HG03571 (cell line): Measurements from ENCODE around the gene EEF2K.
A peak's percentile ranks its signal among the peaks of the same experiment; 100 is the strongest.
"Not testable (repeated sequence)": the region's sequence is repeated elsewhere in the genome, so short reads cannot be mapped to it uniquely, and the experiment has no call there.

Experiments
- ATAC-seq: cut with Tn5 transposase; IDR thresholded peaks from one replicate; pipeline ENCODE4 v1.9.1; 2021; ENCODE audit not compliant: unreplicated experiment

EEF2K gene

GRCh38 chr16:22206013-22206841 lies at the start of gene EEF2K:
Gene EEF2K (plus strand): TSS chr16:22206278. CDS start chr16:22225730, 19,452 bp downstream.
- ATAC-seq, result peak; percentile 84

DNA sequence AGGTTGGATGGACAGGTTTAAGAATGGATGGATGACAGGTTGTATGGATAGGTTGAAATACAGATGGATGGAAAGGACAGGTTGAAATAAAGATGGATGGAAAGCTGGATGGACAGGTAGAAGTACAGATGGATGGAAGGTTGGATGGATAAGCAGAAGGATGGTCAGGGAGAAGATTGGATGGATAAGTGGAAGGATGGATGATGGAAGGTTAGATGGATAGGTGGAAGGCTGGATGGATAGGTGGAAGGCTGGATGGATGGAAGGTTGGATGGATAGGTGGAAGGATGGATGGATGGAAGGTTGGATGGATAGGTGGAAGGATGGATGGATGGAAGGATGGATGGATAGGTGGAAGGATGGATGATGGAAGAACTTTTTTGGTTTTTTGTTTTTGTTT lies 44.7 kb upstream of the EEF2K start:
- ATAC-seq, result no peak

DNA sequence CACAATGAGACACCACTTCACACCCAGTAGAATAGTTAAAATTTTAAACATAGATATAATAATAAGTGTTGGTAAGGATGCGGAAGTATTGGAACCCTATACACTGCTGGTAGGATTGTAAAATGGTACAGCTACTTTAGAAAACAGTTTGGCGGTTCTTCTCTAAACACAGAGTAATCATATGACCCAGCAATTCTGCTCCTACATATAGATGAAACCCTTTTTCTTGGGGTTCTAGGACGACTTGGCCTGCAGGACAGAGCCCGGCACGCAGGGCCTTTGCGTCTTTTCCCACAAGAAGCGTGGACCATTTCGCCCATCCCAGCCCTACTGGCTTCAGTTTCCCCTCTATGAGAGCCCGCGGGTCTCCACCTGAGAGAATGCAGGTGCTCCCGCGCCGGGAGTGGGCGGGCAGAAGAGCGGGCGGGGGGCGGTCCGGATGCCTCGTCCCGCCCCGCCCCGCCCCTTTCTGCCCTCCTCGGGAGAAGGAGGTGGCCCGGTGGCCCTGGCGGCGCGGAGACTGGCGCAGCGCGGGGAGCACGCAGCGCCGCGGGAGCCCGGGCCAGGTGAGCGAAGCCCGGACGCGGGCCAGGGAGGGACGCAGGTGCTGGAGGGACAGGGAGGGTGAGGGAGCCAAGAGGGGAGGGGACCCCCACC lies 44.0 kb upstream of the EEF2K start, which contains the start of gene SDR42E2:
SDR42E2 (plus strand) TSS at position 508 of the 657 bp plus-strand sequence. CDS start 3,077 bp downstream, outside the sequence.
- ATAC-seq, result no peak

- no peak for ATAC-seq
Measured at GRCh38 chr16:22162656-22163009, 43.4 kb upstream of the EEF2K start.

DNA sequence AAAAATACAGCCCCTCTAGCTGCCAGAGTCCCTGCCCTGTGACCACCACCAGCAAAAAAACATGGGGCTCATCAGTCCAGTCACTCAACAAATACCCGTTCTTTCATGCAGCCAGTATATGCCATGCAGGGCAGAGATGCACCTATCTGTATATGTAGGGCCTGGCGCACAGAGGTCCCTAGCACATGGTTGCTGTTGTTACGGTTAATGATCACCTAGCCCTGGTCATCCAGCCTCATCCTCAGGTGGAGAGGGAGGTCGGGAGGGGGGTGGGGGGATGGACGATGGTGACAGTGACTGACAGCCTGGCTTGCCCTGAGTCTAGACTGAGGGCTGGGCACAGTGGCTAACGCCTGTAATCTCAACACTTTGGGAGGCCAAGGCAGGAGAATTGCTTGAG lies 42.3 kb upstream of the EEF2K start:
- no peak for ATAC-seq

DNA sequence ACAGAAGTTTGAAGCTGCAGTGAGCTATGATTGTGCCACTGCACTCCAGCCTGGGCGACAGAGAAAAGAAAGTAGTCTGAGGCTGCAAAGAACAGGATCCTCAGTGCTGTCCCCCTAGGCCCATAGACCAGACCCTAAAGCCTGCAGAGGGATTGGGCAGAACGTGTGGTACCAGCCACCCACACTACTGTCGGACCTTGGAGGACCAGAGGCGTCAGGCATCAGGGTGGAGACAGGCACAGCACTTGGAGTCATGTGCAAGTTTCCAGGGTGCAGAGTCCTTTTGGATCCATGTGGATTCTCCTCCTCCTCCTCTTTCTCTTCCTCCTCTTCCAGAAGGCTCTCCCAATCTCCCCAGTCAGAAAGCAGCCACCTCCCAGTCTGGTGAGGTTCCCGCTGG lies 41.6 kb upstream of the EEF2K start:
- ATAC-seq, result no peak

- ATAC-seq, result no peak
Measured at GRCh38 chr16:22165508-22166285, 40.4 kb upstream of the EEF2K start.

GRCh38 chr16:22171953-22172352 lies 34.1 kb upstream of the EEF2K start:
- ATAC-seq, result no peak

- ATAC-seq, result not testable (repeated sequence)
Measured at GRCh38 chr16:22172642-22173041, 33.4 kb upstream of the EEF2K start.

DNA sequence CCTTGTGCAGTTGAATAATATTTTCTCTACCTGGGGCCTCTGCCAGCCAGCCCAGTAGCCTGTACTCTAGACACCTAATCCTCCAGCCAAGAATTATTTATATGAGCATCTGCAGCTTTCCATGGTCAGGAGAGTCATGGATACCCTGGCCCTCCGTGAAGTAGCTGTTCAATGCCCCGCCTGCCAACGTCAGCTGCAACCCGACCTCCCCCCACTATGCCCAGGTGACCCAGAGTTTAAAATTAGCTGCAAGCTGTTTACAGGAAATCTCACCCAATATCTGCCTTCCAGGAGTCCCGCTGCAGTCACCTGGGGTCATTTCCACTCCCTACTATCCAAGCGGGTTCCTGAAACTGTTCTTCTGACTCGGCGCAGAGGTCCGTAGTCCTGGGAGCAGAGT lies 31.4 kb upstream of the EEF2K start:
- ATAC-seq, result no peak

DNA sequence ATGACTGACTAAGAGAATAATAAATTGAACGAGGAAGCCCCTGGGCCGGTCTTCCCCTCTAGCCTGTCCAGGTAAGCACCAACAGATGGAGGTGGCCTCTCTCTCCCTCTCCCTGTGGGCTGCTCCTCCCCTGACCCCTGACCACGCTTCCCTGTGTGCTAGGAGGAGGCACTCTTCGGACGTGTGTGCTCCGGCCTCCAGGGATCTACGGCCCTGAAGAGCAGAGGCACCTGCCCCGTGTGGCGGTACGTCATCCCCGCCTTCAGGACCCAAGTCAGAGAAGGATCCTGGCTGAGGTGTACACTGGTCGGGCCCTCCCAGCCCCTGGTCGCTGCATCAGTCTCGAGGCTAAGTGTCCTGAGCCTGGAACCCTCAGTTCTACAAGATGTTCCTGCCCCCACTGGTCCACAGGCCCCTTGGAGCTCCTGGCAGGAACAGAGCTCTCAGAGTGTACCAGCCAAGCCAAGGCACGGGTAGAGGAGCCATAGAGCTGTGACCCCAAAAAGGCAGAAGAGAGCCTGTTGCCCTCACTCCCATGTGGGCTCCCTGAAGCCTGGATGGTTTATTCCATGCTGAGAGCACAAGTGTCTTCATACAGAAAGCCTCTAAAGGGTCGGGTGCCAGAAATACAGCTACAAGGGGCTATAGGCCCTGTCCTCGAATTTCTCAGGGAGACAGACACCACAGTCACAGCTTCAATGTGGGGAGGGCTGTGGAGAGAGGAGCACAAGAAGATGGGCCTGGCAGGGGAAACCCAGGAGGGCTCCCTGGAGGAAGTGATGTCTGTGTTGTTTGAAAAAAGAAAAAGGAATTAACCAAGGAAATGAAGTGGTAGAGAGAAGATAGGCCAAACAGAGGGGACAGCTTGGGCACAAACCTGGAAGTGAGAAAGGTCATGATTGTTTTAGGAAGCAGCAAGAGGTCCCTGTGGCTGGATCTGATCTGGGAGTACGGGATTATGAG lies 27.8 kb upstream of the EEF2K start:
- ATAC-seq, result no peak

DNA sequence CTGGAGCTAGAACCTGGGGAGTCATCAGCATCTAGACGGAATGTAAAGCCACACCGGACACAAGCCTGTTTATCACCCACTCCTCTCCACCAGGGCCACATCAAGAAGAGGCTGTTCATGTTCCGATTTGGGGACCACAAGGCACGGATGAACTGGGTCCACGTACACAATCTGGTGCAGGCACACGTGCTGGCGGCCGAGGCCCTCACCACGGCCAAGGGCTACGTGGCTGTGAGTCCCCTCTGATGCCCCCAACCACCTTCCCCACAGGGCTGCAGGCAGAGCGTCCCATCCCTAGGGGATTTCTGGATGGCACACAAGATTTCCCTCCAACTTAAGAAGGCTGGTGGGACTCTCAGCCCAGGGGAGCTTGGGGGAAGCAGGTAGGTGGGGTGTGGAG lies 24.7 kb upstream of the EEF2K start:
- no peak for ATAC-seq

GRCh38 chr16:22181843-22182242 lies 24.2 kb upstream of the EEF2K start:
- ATAC-seq, result no peak

- no peak for ATAC-seq
Measured at GRCh38 chr16:22183335-22183734, 22.7 kb upstream of the EEF2K start.

DNA sequence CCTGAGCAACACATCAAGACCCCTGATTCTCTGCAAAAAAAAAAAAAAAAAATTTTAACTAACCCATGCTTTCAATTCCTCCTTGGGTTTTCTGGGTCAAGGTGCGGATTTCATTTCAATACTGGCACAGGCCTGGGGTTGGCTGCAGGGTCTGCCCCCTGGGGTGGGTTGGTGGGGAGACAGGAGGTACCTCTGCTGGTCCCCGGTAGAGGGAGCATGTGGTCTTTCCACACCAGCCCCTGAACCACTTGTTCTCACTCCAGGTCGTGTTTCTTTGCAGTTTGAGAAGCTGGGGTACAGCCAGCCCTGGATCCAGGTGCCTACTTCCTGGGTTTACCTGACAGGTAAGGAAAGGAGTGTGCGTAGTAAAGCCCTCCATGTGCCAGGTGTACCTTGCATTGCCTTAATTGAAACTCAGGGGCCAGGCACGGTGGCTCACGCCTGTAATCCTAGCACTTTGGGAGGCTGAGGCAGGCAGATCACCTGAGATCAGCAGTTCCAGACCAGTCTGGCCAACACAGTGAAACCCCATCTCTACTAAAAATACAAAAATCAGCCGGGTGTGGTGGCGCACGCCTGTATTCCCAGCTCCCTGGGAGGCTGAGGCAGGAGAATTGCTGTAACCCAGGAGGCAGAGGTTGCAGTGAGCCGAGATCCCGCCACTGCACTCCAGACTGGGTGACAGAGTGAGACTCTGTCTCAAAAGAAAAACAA lies 22.0 kb upstream of the EEF2K start:
- no peak for ATAC-seq

DNA sequence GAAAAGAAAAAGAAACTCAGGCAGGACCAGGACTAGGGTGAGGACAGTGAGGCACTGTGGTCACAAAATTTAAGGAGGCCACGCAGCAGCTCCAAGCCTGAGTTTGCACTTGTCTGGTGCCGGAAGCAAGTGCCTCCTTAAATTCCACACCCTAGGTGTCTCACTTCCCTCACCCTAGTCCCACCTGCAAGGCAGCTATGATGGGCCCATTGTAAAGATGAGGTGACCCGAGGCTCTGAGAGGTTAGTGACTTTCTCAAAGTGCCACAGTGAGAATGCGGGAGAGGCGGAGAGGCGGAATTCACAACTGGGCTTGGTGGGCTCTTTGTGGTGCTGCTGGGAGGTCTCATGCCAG lies 21.5 kb upstream of the EEF2K start:
- ATAC-seq, result no peak

DNA sequence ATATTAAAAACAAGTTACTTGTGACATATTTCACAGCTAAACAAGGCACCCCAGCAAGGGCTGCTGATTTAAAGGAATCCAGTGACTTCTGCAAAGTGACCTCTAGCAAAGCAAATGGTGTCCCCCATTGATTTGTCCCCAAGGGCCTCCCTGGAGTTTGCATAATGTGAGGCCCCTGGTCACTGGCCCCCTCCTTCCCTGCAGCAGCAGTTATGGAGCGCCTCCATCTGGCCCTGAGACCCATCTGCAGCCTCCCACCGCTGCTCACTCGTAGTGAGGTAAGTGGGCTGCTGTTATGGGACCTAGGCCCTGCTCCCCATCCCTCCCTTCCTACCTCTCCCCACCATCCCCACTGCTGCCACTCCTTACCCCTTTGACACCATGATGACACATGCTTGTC lies 19.6 kb upstream of the EEF2K start:
- ATAC-seq, result no peak

DNA sequence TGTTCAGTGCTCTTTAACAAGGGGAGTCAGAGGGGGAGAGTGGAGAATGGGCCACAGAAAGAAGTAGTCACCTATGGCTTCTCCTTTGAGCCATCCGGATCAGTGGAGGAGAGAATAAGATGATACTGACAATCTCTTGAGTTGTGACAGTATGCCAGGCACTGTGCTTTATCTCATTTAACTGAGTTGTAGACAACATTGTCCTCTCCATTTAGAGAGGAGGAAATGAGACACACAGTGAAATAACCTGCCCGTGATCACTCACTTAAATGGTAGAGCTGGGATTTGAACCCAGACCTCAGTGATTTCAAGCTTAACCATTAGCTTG lies 17.8 kb upstream of the EEF2K start:
- no peak for ATAC-seq

DNA sequence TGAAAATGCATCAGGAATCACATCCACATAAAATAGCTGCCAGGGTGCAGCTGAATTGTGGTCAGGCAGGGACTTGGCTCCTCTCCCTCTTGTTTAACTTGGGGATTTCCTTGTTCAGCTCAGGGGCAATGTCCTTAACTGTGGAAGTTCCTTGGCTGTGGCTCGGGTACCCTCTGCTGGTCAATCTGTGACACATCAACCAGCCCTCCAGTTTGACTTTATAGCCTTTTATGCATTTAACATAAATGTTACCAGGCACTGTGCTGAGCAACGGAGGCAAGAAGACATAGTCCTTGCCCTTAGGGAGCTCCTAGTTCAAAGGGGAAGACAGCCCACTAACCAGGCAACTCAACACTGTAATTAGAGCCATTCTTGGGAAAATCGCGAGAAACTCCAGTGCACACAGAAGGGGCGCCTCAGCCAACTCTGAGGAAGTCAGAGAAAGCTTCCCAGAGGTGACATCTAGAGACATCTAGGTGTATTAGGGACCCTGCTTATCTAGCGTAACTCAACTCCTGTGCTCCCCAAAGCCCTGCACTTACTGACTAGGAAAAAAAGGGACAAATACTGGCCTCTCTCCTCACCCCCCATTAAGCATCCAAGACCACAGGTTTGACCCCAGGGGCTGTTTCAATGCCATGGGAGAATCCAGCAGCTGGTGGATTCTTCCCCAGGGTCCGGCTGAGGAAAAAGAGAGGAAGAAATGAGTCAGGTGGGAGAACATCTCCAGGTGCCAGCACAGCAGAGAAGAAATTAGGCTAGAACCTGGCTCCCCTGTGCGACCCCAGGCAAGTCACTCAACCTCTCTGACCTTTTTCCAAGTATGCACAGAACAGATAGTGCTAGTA lies 17.3 kb upstream of the EEF2K start:
- no peak for ATAC-seq
